Astrocyte (in vitro differentiated cells and primary cell): ENCODE measurements around the gene DGKQ. TPM values are rescaled to one million over a fixed set of nuclear protein-coding genes. Genes with fewer than 3 reads are reported as not detected.

ENCODE experiments used
- DNase-seq: peaks from one replicate; pipeline ENCODE4 v3.0.0-alpha.2; 2010; ENCODE audit warnings: low read depth
- FAIRE-seq: peaks from 2 replicates; lab custom pipeline; 2011; peaks lifted over from hg19 to GRCh38; lab: Jason Lieb, UNC
- H2AFZ ChIP-seq: 2 replicates; pipeline ENCODE4 v1.6.0; 2012; ENCODE audit warnings: low read depth, low read length, inconsistent platforms
- H3K27ac ChIP-seq: 2 replicates; pipeline ENCODE4 v1.5.1; 2011; ENCODE audit warnings: low read depth, low read length, inconsistent platforms
- H3K27me3 ChIP-seq: 2 replicates; pipeline ENCODE4 v1.6.0; 2011; ENCODE audit warnings: low read length, inconsistent platforms; ENCODE audit not compliant: insufficient read depth
- H3K36me3 ChIP-seq: 2 replicates; pipeline ENCODE4 v1.5.1; 2011; ENCODE audit warnings: low read length, inconsistent platforms; ENCODE audit not compliant: insufficient read depth
- H3K4me1 ChIP-seq: 2 replicates; pipeline ENCODE4 v1.5.1; 2011; ENCODE audit warnings: low read length, inconsistent platforms; ENCODE audit not compliant: insufficient read depth
- H3K4me2 ChIP-seq: 2 replicates; pipeline ENCODE4 v1.6.0; 2012; ENCODE audit warnings: low read length, inconsistent platforms
- H3K4me3 ChIP-seq: 2 replicates; pipeline ENCODE4 v1.5.1; 2011; ENCODE audit warnings: low read depth, mild to moderate bottlenecking, low read length, inconsistent platforms; ENCODE audit not compliant: insufficient read depth
- H3K79me2 ChIP-seq: 2 replicates; pipeline ENCODE4 v1.6.0; 2012; ENCODE audit warnings: mild to moderate bottlenecking, low read length, inconsistent platforms; ENCODE audit not compliant: insufficient read depth
- H3K9ac ChIP-seq: 2 replicates; pipeline ENCODE4 v1.6.0; 2012; ENCODE audit warnings: mild to moderate bottlenecking, low read length, inconsistent platforms
- H3K9me3 ChIP-seq: 2 replicates; pipeline ENCODE4 v1.5.1; 2012; ENCODE audit warnings: low read depth, mild to moderate bottlenecking, low read length, inconsistent platforms; ENCODE audit not compliant: insufficient read depth
- H4K20me1 ChIP-seq: 2 replicates; pipeline ENCODE4 v1.6.0; 2012; ENCODE audit warnings: low read length, inconsistent platforms; ENCODE audit not compliant: insufficient read depth
- H3K27ac Mint-ChIP-seq: one replicate; pipeline ENCODE4 v1.8.0; 2021; ENCODE audit warnings: mild to moderate bottlenecking, mixed read lengths; ENCODE audit not compliant: unreplicated experiment
- H3K27me3 Mint-ChIP-seq: one replicate; pipeline ENCODE4 v1.8.0; 2021; ENCODE audit warnings: low read depth, mixed read lengths; ENCODE audit not compliant: unreplicated experiment
- H3K36me3 Mint-ChIP-seq: one replicate; pipeline ENCODE4 v1.8.0; 2021; ENCODE audit warnings: low read depth, mixed read lengths; ENCODE audit not compliant: unreplicated experiment
- H3K4me1 Mint-ChIP-seq: one replicate; pipeline ENCODE4 v1.8.0; 2021; ENCODE audit warnings: low read depth, mixed read lengths; ENCODE audit not compliant: unreplicated experiment
- H3K4me3 Mint-ChIP-seq: one replicate; pipeline ENCODE4 v1.8.0; 2021; ENCODE audit warnings: mild to moderate bottlenecking, moderate library complexity, mixed read lengths; ENCODE audit not compliant: unreplicated experiment
- H3K9me3 Mint-ChIP-seq: one replicate; pipeline ENCODE4 v1.8.0; 2021; ENCODE audit warnings: mild to moderate bottlenecking, mixed read lengths; ENCODE audit not compliant: unreplicated experiment
- EZH2 ChIP-seq: IDR thresholded peaks from 2 replicates; pipeline ENCODE4 v1.6.1; 2012; ENCODE audit warnings: mild to moderate bottlenecking, low read length, inconsistent platforms; ENCODE audit not compliant: insufficient read depth
- total RNA-seq: library from RNA; stranded (reverse); gene quantifications from 2 replicates; pipeline ENCODE4 v1.2.1, GENCODE V29; 2021
- TF ChIP-seq, protein P1 (sequence below): IDR thresholded peaks from 2 replicates; pipeline ENCODE4 v1.5.1; 2011; ENCODE audit warnings: low read depth, mild to moderate bottlenecking, inconsistent platforms, low read length, moderate library complexity; ENCODE audit not compliant: insufficient read depth

Gene DGKQ
- total RNA-seq, 1 donor from 2014 or later, result 19.0 TPM

DNA sequence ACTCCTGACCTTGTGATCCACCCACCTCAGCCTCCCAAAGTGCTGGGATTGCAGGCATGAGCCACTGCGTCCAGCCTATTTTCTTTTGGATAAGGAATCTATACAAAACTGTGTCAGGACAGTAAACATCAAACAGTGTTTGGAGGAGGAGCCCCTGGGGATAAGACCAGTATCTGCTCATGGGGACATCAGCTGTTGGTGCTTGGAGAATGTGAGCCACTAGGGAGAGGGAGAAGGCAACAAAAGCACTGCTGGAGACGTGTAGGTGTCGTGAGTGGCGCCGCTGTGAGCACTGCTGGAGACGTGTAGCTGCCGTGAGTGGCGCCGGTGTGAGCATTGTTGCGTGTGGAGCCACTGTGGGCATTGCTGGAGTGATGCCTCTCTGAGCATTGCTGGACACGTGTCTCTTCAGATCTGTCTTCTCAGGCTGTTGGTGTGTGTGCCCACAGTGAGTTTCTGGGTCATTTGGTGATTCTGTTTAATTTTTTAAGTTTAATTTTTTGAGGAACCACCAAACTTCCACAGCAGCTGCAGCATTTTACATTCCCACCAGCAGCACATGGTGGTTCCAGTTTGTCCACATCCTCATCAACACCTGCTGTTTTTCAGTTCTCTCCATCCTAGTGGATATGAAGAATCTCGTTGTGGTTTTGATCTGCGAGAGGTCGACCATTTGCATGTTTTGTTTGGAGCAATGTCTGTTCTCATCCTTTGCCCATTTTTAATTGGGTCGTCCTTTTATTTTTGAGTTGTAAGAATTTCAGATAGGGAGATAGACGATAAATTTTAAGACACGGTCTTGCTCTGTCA lies 19.0 kb downstream of the DGKQ start:
- Mint-ChIP-seq H3K36me3 (peaks cover 9% of the 10 kb centered on the region), H3K4me3 (no peak overlapping the region), H3K4me1 (no peaks in the 10 kb centered on the region), H3K27me3 (peaks cover 1% of the 10 kb centered on the region), H3K27ac (no peak overlapping the region), H3K9me3 (no peaks in the 10 kb centered on the region)
- no peak overlapping the region for H3K9ac ChIP-seq
- no peak for TF ChIP-seq EZH2
- TF ChIP-seq, protein P1, sequence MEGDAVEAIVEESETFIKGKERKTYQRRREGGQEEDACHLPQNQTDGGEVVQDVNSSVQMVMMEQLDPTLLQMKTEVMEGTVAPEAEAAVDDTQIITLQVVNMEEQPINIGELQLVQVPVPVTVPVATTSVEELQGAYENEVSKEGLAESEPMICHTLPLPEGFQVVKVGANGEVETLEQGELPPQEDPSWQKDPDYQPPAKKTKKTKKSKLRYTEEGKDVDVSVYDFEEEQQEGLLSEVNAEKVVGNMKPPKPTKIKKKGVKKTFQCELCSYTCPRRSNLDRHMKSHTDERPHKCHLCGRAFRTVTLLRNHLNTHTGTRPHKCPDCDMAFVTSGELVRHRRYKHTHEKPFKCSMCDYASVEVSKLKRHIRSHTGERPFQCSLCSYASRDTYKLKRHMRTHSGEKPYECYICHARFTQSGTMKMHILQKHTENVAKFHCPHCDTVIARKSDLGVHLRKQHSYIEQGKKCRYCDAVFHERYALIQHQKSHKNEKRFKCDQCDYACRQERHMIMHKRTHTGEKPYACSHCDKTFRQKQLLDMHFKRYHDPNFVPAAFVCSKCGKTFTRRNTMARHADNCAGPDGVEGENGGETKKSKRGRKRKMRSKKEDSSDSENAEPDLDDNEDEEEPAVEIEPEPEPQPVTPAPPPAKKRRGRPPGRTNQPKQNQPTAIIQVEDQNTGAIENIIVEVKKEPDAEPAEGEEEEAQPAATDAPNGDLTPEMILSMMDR, result no peak
- H4K20me1 ChIP-seq, result peaks cover 2% of the 10 kb centered on the region
- H3K27ac ChIP-seq, result no peak overlapping the region
- H3K36me3 ChIP-seq, result no peaks in the 10 kb centered on the region
- no peak overlapping the region for H3K4me2 ChIP-seq
- H3K4me1 ChIP-seq, result no peaks in the 10 kb centered on the region
- FAIRE-seq (no peak), DNase-seq (no peak)
- H2AFZ ChIP-seq, result no peak overlapping the region
- no peaks in the 10 kb centered on the region for H3K79me2 ChIP-seq
- H3K27me3 ChIP-seq, result no peaks in the 10 kb centered on the region
- H3K4me3 ChIP-seq, result no peak overlapping the region
- H3K9me3 ChIP-seq, result no peaks in the 10 kb centered on the region

DNA sequence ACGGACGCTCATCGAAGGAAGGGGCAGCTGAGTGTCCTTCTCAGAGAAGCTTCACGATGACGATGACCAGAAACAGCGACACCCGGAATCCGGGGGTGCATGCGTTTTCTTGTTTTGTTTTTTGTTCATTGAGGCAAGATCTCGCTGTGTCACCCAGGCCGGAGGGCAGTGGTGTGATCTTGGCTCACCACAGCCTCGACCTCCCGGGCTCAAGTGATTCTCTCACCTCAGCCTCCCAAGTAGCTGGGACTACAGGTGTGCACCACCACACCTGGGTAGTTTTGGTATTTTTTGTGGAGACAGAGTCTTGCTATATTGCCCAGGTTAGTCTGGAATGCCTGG lies 19.8 kb downstream of the DGKQ start:
- FAIRE-seq, result no peak
- Histone ChIP-seq H3K4me1 (no peaks in the 10 kb centered on the region), H2AFZ (no peak overlapping the region), H3K79me2 (no peaks in the 10 kb centered on the region), H3K27ac (no peak overlapping the region), H3K27me3 (no peaks in the 10 kb centered on the region), H3K4me3 (no peak overlapping the region), H3K9ac (no peak overlapping the region), H4K20me1 (peaks cover 11% of the 10 kb centered on the region), H3K9me3 (no peaks in the 10 kb centered on the region), H3K4me2 (no peak overlapping the region), H3K36me3 (no peaks in the 10 kb centered on the region)
- DNase-seq, result no peak
- H3K27ac Mint-ChIP-seq, result no peak overlapping the region
- no peak for TF ChIP-seq EZH2
- TF ChIP-seq, protein P1, result no peak
- no peaks in the 10 kb centered on the region for H3K4me1 Mint-ChIP-seq
- H3K27me3 Mint-ChIP-seq, result peaks cover 3% of the 10 kb centered on the region
- H3K9me3 Mint-ChIP-seq, result no peaks in the 10 kb centered on the region
- peaks cover 7% of the 10 kb centered on the region for H3K36me3 Mint-ChIP-seq
- no peak overlapping the region for H3K4me3 Mint-ChIP-seq
